Esophagus muscularis mucosa (tissue), 4 donors: Measurements from ENCODE around the gene DYNC1LI2. TPM values are rescaled to one million over a fixed set of nuclear protein-coding genes. Genes with fewer than 3 reads are reported as not detected.

Source experiments
- DNase-seq: peaks from one replicate; pipeline ENCODE4 v3.0.0-alpha.2; 2017; ENCODE audit errors: extremely low spot score
- H3K27ac ChIP-seq, 4 donors: fragments of 200-600 bp; sonication (generic); replicated peaks in 1 of 4; 1 replicate in 3 of 4; 2 replicates in 1 of 4; pipeline ENCODE4 v1.5.1; 2016 to 2019; ENCODE audit warnings: mild to moderate bottlenecking in 1 of 4
- H3K27me3 ChIP-seq, 4 donors: fragments of 200-600 bp; sonication (generic); one replicate each; pipeline versions ENCODE4 v1.5.1 to v1.6.0; 2016 to 2019
- H3K36me3 ChIP-seq, 4 donors: fragments of 200-600 bp; sonication (generic); one replicate each; pipeline ENCODE4 v1.5.1; 2016 to 2019
- H3K4me1 ChIP-seq, 4 donors: fragments of 200-600 bp; sonication (generic); one replicate each; pipeline ENCODE4 v1.5.1; 2016 to 2019
- H3K4me3 ChIP-seq, 4 donors: fragments of 200-600 bp; sonication (generic); 1 replicate in 2 of 4; 2 replicates in 2 of 4; pipeline ENCODE4 v1.5.1; 2016 to 2019; ENCODE audit warnings: mild to moderate bottlenecking in 4 of 4, moderate library complexity in 1 of 4
- H3K9me3 ChIP-seq, 4 donors: fragments of 200-600 bp; sonication (generic); 1 replicate in 3 of 4; 2 replicates in 1 of 4; pipeline ENCODE4 v1.5.1; 2016 to 2019
- CTCF ChIP-seq, 3 experiments: fragments of 200-600 bp in 2 of 3; fragments of 450-650 bp in 1 of 3; sonication (generic) in 2 of 3; IDR thresholded peaks; one replicate each; pipeline ENCODE4 v1.5.1; 2017 to 2019; ENCODE audit warnings: antibody characterized with exemption in 3 of 3, mild to moderate bottlenecking in 2 of 3, moderate library complexity in 1 of 3
- EP300 ChIP-seq: sonication (generic); formaldehyde crosslinking; IDR thresholded peaks from one replicate; pipeline ENCODE4 v1.6.1; 2017; ENCODE audit warnings: antibody characterized with exemption
- POLR2A ChIP-seq: fragments of 450-650 bp; IDR thresholded peaks from one replicate; pipeline ENCODE4 v1.6.1; 2017; ENCODE audit warnings: antibody characterized with exemption, moderate library complexity, mild to moderate bottlenecking, low read depth
- POLR2AphosphoS5 ChIP-seq, 2 donors: sonication (generic); formaldehyde crosslinking; IDR thresholded peaks; one replicate each; pipeline ENCODE4 v1.6.1; 2017; ENCODE audit warnings: antibody characterized with exemption in 2 of 2
- WGBS: methylation state at CpG from one replicate; pipeline ENCODE4 v1.1.5; 2018; 5-methylcytosine and 5-hydroxymethylcytosine counted together
- intact Hi-C: fragments of 100-400 bp; cut with DNase I; formaldehyde crosslinking; loops from one replicate; pipeline ENCODE4 v1.15.1; 2023
- total RNA-seq, 4 donors: library from RNA; depleted of rRNA; stranded (reverse); fragments of >200 nt; gene quantifications; one replicate each; pipeline versions ENCODE4 v1.1.0 to v1.2.1, GENCODE V29; 2016

Gene DYNC1LI2
- total RNA-seq, 4 donors from 2014 or later, result 167 to 203 (median 186) TPM

GRCh38 chr16:66751992-66752322, 548 bp upstream of the DYNC1LI2 start:
- Histone ChIP-seq H3K27ac (peak overlapping the region; percentile 89 to 96 (median 90)), H3K9me3 (no peaks in the 10 kb centered on the region), H3K4me1 (peaks cover 30 to 52% (median 46%) of the 10 kb centered on the region in 4 donors), H3K4me3 (peak overlapping the region; percentile 85 to 100 (median 93)), H3K27me3 (no peaks in the 10 kb centered on the region), H3K36me3 (peaks cover 11 to 29% (median 20%) of the 10 kb centered on the region in 4 donors)
- intact Hi-C loops, result loop anchor here (5.0 kb wide), 2 partner anchors 55 to 145 kb away; partner anchors contain the start of gene CMTM4
- no peak for TF ChIP-seq POLR2A
- no peak for TF ChIP-seq CTCF (IDR thresholded peaks at IDR 0.05)
- no peak for TF ChIP-seq EP300
- TF ChIP-seq POLR2AphosphoS5 (IDR thresholded peaks at IDR 0.05), result no peak
- 51% methylated on average over 3 of the region's 3 CpGs for WGBS
- DNase-seq, result no peak

GRCh38 chr16:66751053-66751302, 431 bp downstream of the DYNC1LI2 start:
- no peak for DNase-seq
- peak overlapping the region; percentile 89 to 96 (median 90) for H3K27ac ChIP-seq

GRCh38 chr16:66750279-66751052, 943 bp downstream of the DYNC1LI2 start:
- Histone ChIP-seq H3K27me3 (no peaks in the 10 kb centered on the region), H3K27ac (peak overlapping the region; percentile 89 to 96 (median 90)), H3K4me3 (peak overlapping the region; percentile 85 to 100 (median 93)), H3K4me1 (peaks cover 30 to 62% (median 54%) of the 10 kb centered on the region in 4 donors), H3K9me3 (no peaks in the 10 kb centered on the region), H3K36me3 (peaks cover 15 to 42% (median 29%) of the 10 kb centered on the region in 4 donors)
- WGBS, result 15% methylated on average over 12 of the region's 12 CpGs
- intact Hi-C loops, result loop anchor here (5.0 kb wide), 2 partner anchors 53 to 143 kb away; partner anchors contain the start of gene CMTM4
- TF ChIP-seq CTCF (IDR thresholded peaks at IDR 0.05) (no peak), POLR2A (no peak), EP300 (no peak), POLR2AphosphoS5 (IDR thresholded peaks at IDR 0.05) (no peak)
- no peak for DNase-seq

More at GRCh38 chr16:66751053-66751302, 431 bp downstream of the DYNC1LI2 start:
- peaks cover 14 to 39% (median 25%) of the 10 kb centered on the region in 4 donors for H3K36me3 ChIP-seq
- WGBS, result 0% methylated on average over 10 of the region's 22 CpGs
- H3K4me1 ChIP-seq, result peaks cover 30 to 62% (median 54%) of the 10 kb centered on the region in 4 donors
- peak overlapping the region; percentile 85 to 100 (median 93) for H3K4me3 ChIP-seq
- intact Hi-C loops, result loop anchor here (5.0 kb wide), 2 partner anchors 54 to 144 kb away; partner anchors contain the start of gene CMTM4
- TF ChIP-seq POLR2A, result no peak
- no peak for TF ChIP-seq POLR2AphosphoS5 (IDR thresholded peaks at IDR 0.05)
- no peak for TF ChIP-seq EP300
- no peak for TF ChIP-seq CTCF (IDR thresholded peaks at IDR 0.05)
- H3K9me3 ChIP-seq, result no peaks in the 10 kb centered on the region
- no peaks in the 10 kb centered on the region for H3K27me3 ChIP-seq

- DNase-seq, result no peak
- 14% methylated on average over 1 of the region's 1 CpG for WGBS
- no peaks in the 10 kb centered on the region for H3K9me3 ChIP-seq
- peak overlapping the region; percentile 11 to 63 (median 28) for H3K27ac ChIP-seq
- peaks cover 15 to 74% (median 55%) of the 10 kb centered on the region in 4 donors for H3K36me3 ChIP-seq
- intact Hi-C loops, result no loop called here
- TF ChIP-seq POLR2AphosphoS5 (IDR thresholded peaks at IDR 0.05) (no peak), EP300 (no peak), CTCF (IDR thresholded peaks at IDR 0.05) (no peak)
- H3K4me3 ChIP-seq, result no peak overlapping the region
- no peaks in the 10 kb centered on the region for H3K27me3 ChIP-seq
- H3K4me1 ChIP-seq, result peaks cover 38 to 74% (median 65%) of the 10 kb centered on the region in 4 donors
Observed at GRCh38 chr16:66746682-66747081, 4.7 kb downstream of the DYNC1LI2 start.
